Heart right ventricle (tissue), 16 donors: ENCODE data around the gene KCNA10. TPM values are rescaled to one million over a fixed set of nuclear protein-coding genes. Genes with fewer than 3 reads are reported as not detected.

Experiments
- ATAC-seq, 8 donors: fragments of 200-7000 bp; cut with Tn5 transposase; one replicate each; pipeline ENCODE4 v1.9.1; 2020; ENCODE audit warnings: mild to moderate bottlenecking in 8 of 8, moderate library complexity in 8 of 8, moderate number of reproducible peaks in 1 of 8
- DNase-seq, 2 donors: peaks; one replicate each; pipeline ENCODE4 v3.0.0-alpha.2; 2020
- H3K27ac ChIP-seq, 10 donors: fragments of 200-600 bp; sonication (generic) in 2 of 10; one replicate each; pipeline versions ENCODE4 v1.5.0 to v1.8.0; 2020 to 2022; ENCODE audit warnings: mild to moderate bottlenecking in 3 of 10
- H3K27me3 ChIP-seq, 7 donors: fragments of 200-600 bp; one replicate each; pipeline ENCODE4 v1.8.0; 2021 to 2022; ENCODE audit warnings: mild to moderate bottlenecking in 2 of 7
- H3K36me3 ChIP-seq, 9 donors: fragments of 200-600 bp; sonication (generic) in 1 of 9; one replicate each; pipeline versions ENCODE4 v1.5.0 to v1.8.0; 2020 to 2022; ENCODE audit warnings: mild to moderate bottlenecking in 2 of 9
- H3K4me1 ChIP-seq, 9 donors: fragments of 200-600 bp; sonication (generic) in 1 of 9; one replicate each; pipeline versions ENCODE4 v1.5.0 to v1.8.0; 2020 to 2022; ENCODE audit warnings: mild to moderate bottlenecking in 4 of 9
- H3K4me3 ChIP-seq, 10 donors: fragments of 200-600 bp; sonication (generic) in 2 of 10; one replicate each; pipeline versions ENCODE4 v1.5.0 to v1.8.0; 2020 to 2022; ENCODE audit warnings: mild to moderate bottlenecking in 7 of 10, moderate library complexity in 2 of 10
- H3K9me3 ChIP-seq, 11 donors: fragments of 200-600 bp in 10 of 11; sonication (generic) in 2 of 11; one replicate each; pipeline versions ENCODE4 v1.5.0 to v1.8.0; 2013 to 2022; ENCODE audit warnings: mild to moderate bottlenecking in 2 of 11, control low read depth in 1 of 11, moderate library complexity in 1 of 11
- WGBS, 2 donors: extraction: QIAGEN DNeasy Blood & Tissue Kit; methylation state at CpG; one replicate each; pipeline ENCODE4 v1.1.7; 2013; ENCODE audit warnings: inconsistent platforms in 1 of 2; 5-methylcytosine and 5-hydroxymethylcytosine counted together
- intact Hi-C, 10 donors: fragments of 100-400 bp; cut with DNase I; formaldehyde crosslinking; loops; one replicate each; pipeline versions ENCODE4 v1.11.1 to v1.14.2; 2022
- polyA plus RNA-seq, 2 donors: library from polyadenylated mRNA; stranded (reverse); fragments of 200-250 nt; gene quantifications; one replicate each; pipeline ENCODE4 v1.2.3, GENCODE V29; 2013
- total RNA-seq, 10 donors: library from RNA; stranded (reverse); fragmentation: NEBNext Ultra II Directional in 3 of 10; extraction: Animal tissue kit (Norgen Biotek cat#: 25700) in 3 of 10; gene quantifications; one replicate each; pipeline versions ENCODE4 v1.2.1 to v1.2.4, GENCODE V29; 2021 to 2023
- TF ChIP-seq, protein P1 (sequence below), 9 donors: fragments of 200-600 bp; sonication (generic) in 2 of 9; IDR thresholded peaks; one replicate each; pipeline versions ENCODE4 v1.5.0 to v1.8.0; 2021 to 2022; ENCODE audit warnings: antibody characterized with exemption in 9 of 9, mild to moderate bottlenecking in 5 of 9, moderate library complexity in 1 of 9
- donor health status: Arrhythmogenic right ventricular cardiomyopathy.
- donor health status: ischemic (EF 13 %, LVEDD 7.1; RV severe dilation, severe dysfunction).
- donor health status: healthy with polysubstance abuse.
- donor health status: DM: no; HTN: yes; CAD: no.
- donor health status: DM: no; HTN: no; CAD: no.
- donor health status: ischemic (EF 25% LVEDD 6.9; RV normal size, moderate dysfunction).
- donor health status: ischemic (EF 25% LVEDD 5.7; RV mildly dilated, moderate dysfunction).
- donor health status: healthy.
- donor health status: DM: yes; HTN: yes; CAD: no.
- donor health status: Ischemic cardiomyopathy.
- donor health status: ischemic (EF 35%, LVEDD 5.7; RV mildly dilated, moderate dysfunction).
- donor health status: nonischemic (EF 11% LVEDD 7.7; RV severe dilation, severe dysfunction).
- donor health status: DM: yes; HTN: yes; CAD: no.
- donor health status: PGD.
- donor health status: ischemic (EF 29% LVEDD 5.4; RV normal size, mild dysfunction).
- donor health status: nonischemic (EF 23%, LVEDD 6.1; RV moderate dilation, normal function).

KCNA10 gene
- total and polyA plus RNA-seq, 12 donors, result not detected

DNA sequence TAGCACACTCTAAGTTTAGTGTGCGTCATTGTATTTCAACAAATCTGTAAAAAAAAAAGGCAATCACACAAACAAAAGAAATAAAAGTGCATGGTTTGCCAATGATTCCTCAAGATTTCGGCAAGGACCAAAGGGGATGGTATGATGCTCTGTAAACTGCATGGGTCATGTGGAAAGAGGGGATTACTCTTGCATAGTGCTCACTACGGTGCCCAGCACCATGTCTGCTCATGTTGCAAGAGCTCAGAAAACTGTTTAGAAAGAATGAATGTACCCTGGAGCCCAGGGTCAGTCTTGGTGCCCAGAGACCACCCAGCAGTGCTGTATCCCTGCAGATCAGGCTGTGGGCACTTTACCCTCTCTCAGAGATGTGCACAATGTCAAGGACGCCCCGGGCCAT, 3.6 kb upstream of the KCNA10 start:
- H3K27me3 ChIP-seq, result peaks cover 0 to 53% (median 41%) of the 10 kb centered on the region in 7 donors

DNA sequence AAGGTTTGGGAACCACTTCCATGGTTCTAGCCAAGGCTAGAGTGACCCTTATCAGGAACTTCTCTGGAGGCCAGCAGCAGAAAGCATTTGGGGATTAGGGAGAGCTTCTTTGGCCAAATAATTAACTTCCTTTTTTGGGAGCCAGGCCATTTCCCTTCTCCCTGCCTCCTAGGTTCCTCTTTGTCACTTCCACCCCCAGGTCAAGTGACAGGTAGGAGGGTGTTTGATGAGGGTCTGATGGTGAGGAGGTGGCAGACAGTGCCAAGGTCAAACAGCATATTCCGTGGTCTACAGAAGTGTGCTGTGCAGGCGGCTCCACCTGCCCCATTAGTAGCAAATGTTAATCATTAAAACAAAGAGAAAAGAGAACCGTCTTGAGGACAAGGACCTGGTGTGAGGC, 1.9 kb upstream of the KCNA10 start:
- WGBS, 2 donors, result 72 to 80% methylated on average over 3 of the region's 3 CpGs
- no peak for ATAC-seq

More for the DNA sequence above, 3.6 kb upstream of the KCNA10 start:
- intact Hi-C loops, result loop anchor here in 7 of 10 donors (5.0 to 10.0 kb wide), 5 partner anchors 92 to 262 kb away; no protein-coding TSS in a partner anchor
- no peak for DNase-seq
- TF ChIP-seq, protein P1, sequence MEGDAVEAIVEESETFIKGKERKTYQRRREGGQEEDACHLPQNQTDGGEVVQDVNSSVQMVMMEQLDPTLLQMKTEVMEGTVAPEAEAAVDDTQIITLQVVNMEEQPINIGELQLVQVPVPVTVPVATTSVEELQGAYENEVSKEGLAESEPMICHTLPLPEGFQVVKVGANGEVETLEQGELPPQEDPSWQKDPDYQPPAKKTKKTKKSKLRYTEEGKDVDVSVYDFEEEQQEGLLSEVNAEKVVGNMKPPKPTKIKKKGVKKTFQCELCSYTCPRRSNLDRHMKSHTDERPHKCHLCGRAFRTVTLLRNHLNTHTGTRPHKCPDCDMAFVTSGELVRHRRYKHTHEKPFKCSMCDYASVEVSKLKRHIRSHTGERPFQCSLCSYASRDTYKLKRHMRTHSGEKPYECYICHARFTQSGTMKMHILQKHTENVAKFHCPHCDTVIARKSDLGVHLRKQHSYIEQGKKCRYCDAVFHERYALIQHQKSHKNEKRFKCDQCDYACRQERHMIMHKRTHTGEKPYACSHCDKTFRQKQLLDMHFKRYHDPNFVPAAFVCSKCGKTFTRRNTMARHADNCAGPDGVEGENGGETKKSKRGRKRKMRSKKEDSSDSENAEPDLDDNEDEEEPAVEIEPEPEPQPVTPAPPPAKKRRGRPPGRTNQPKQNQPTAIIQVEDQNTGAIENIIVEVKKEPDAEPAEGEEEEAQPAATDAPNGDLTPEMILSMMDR (IDR thresholded peaks at IDR 0.05), result no peak
- Histone ChIP-seq H3K27ac (no peak overlapping the region), H3K4me1 (peaks cover 0 to 8% (median 3%) of the 10 kb centered on the region in 9 donors), H3K4me3 (no peak overlapping the region), H3K9me3 (no peaks in the 10 kb centered on the region), H3K36me3 (no peaks in the 10 kb centered on the region)
- ATAC-seq, result no peak
- 66 to 69% methylated on average over 5 of the region's 5 CpGs for WGBS, 2 donors

DNA sequence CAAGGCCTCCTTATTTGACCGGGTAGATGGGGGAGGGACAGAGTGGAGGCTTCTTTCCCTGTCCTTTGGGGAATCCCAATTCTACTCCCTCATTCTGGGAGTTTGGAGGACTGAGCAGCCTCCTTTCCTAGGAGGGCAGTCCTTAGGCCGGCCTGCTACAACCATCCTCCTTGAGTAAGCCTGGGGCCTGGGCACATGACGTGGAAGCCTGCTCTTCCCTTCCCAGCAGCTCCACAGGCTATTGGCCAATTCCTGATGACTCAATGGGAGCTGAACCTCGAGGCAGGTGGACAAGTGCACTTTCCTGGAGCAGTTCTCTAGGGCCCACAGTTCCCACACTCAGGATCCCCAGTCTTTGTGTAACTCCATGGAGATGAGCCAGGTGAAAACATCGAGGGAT, 3.1 kb downstream of the KCNA10 start:
- ATAC-seq, result no peak
- intact Hi-C loops, result no loop called here
- TF ChIP-seq, protein P1 (IDR thresholded peaks at IDR 0.05), result no peak
- H3K4me3 ChIP-seq, result no peak overlapping the region
- no peak overlapping the region for H3K27ac ChIP-seq
- no peaks in the 10 kb centered on the region for H3K4me1 ChIP-seq
- no peaks in the 10 kb centered on the region for H3K9me3 ChIP-seq
- peaks cover 0 to 11% (median 0%) of the 10 kb centered on the region in 7 donors for H3K27me3 ChIP-seq
- 72 to 75% methylated on average over 5 of the region's 5 CpGs for WGBS, 2 donors
- no peaks in the 10 kb centered on the region for H3K36me3 ChIP-seq
- DNase-seq, result no peak

More for the DNA sequence above, 1.9 kb upstream of the KCNA10 start:
- intact Hi-C loops, result loop anchor here in 7 of 10 donors (5.0 to 10.0 kb wide), 5 partner anchors 94 to 264 kb away; no protein-coding TSS in a partner anchor
- TF ChIP-seq, protein P1 (IDR thresholded peaks at IDR 0.05), result no peak
- DNase-seq, result no peak
- Histone ChIP-seq H3K36me3 (no peaks in the 10 kb centered on the region), H3K4me3 (no peak overlapping the region), H3K9me3 (no peaks in the 10 kb centered on the region), H3K27me3 (peaks cover 0 to 50% (median 36%) of the 10 kb centered on the region in 7 donors), H3K4me1 (peaks cover 0 to 8% (median 3%) of the 10 kb centered on the region in 9 donors), H3K27ac (no peak overlapping the region)

DNA sequence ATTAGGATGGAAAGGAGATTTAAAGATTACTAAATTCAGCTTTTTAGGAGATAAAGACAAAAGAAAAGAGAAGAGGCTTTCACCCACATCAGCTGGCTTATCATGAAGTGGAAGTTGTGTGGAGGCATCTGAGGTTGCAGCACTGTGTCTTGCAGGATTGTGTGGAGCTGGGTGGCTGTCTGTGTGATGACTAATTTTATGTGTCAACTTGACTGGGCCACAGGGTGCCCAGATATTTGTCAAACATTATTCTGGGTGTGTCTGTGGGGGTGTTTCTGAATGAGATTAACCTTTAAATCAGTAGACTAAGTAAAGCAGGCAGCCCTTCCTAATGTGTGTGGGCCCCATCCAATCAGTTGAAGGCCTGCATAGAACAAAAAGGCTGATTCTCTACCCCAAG, 3.9 kb downstream of the KCNA10 start:
- intact Hi-C loops, result no loop called here
- Histone ChIP-seq H3K4me1 (no peaks in the 10 kb centered on the region), H3K4me3 (no peak overlapping the region), H3K27ac (no peak overlapping the region), H3K27me3 (peaks cover 0 to 6% (median 0%) of the 10 kb centered on the region in 7 donors), H3K36me3 (no peaks in the 10 kb centered on the region), H3K9me3 (no peaks in the 10 kb centered on the region)
- no peak for ATAC-seq
- DNase-seq, result no peak
- TF ChIP-seq, protein P1 (IDR thresholded peaks at IDR 0.05), result no peak
